WERI-Rb-1 (cell line): ENCODE results near the gene DMD.
A peak's percentile ranks its signal among the peaks of the same experiment; 100 is the strongest.

ENCODE experiments used
- DNase-seq: peaks from one replicate; pipeline ENCODE4 v3.0.0-alpha.2; 2020
- H3K27ac ChIP-seq: fragments of 250-450 bp; sonication (Bioruptor Pico); 2 replicates; pipeline ENCODE4 v1.5.1; 2020; ENCODE audit warnings: mild to moderate bottlenecking, moderate library complexity
- H3K27me3 ChIP-seq: fragments of 250-450 bp; sonication (Bioruptor Pico); 2 replicates; pipeline ENCODE4 v1.5.1; 2021; ENCODE audit warnings: mild to moderate bottlenecking, low read depth, moderate library complexity; ENCODE audit not compliant: insufficient read depth, severe bottlenecking
- H3K36me3 ChIP-seq: fragments of 250-450 bp; sonication (Bioruptor Pico); 2 replicates; pipeline ENCODE4 v1.5.1; 2020; ENCODE audit warnings: mild to moderate bottlenecking, moderate library complexity
- H3K4me3 ChIP-seq: 2 replicates; pipeline ENCODE4 v1.5.1; 2011; ENCODE audit warnings: low read depth, mild to moderate bottlenecking, control low read depth, low read length
- H3K9me3 ChIP-seq: fragments of 250-450 bp; sonication (Bioruptor Pico); 2 replicates; pipeline ENCODE4 v1.5.1; 2021; ENCODE audit warnings: mild to moderate bottlenecking, moderate library complexity; ENCODE audit not compliant: severe bottlenecking
- CTCF ChIP-seq: IDR thresholded peaks from 2 replicates; pipeline ENCODE4 v1.5.1; 2011; ENCODE audit warnings: low read depth, mild to moderate bottlenecking, control low read depth, inconsistent platforms, low read length

DMD gene

DNA sequence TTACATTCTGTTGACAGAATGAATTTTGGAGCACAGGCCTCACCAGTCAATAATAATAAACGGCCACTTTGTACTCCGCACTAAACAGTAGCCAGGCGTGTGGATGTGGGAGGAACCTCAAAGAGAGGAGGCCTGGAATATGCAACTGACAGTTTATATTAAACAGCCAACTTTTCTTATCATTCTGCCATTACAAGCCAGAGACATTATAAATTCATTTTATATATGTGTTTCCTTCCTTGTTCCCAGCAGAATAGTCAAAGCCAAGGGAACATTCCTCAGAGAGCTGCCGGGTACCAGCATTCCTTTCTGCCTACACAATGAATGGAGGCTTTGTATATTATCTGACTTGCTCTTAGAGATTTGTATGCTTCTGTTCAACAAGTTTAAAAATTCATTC, 1703.0 kb downstream of the DMD start:
- no peak overlapping the region for H3K27ac ChIP-seq
- DNase-seq = no peak
- no peak for TF ChIP-seq CTCF
- no peak overlapping the region for H3K4me3 ChIP-seq
- H3K36me3 ChIP-seq = no peaks in the 10 kb centered on the region
- no peaks in the 10 kb centered on the region for H3K9me3 ChIP-seq
- H3K27me3 ChIP-seq = peaks cover 6% of the 10 kb centered on the region

DNA sequence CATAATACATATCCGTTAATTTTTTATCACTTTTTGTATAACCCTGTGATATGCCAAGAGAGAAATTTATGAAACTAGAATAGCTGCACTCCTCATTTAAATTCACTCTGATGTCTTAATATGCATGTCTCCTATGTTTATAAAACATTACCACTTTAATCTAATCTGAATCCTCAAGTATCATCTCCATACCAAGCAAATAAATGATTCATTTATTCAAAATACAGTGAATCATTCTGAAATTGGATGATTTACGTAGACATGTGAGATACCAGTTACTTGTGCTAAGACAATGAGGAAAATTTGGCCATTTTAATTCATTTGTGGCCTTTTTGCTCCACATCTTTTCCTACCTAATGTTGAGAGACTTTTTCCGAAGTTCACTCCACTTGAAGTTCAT, 1704.4 kb downstream of the DMD start:
- no peak for DNase-seq
- Histone ChIP-seq H3K27me3 (peaks cover 6% of the 10 kb centered on the region), H3K27ac (no peak overlapping the region), H3K9me3 (no peaks in the 10 kb centered on the region), H3K4me3 (no peak overlapping the region), H3K36me3 (no peaks in the 10 kb centered on the region)
- no peak for TF ChIP-seq CTCF

- no peak for DNase-seq
- TF ChIP-seq CTCF = no peak
- H3K36me3 ChIP-seq = no peaks in the 10 kb centered on the region
- H3K9me3 ChIP-seq = no peaks in the 10 kb centered on the region
- peaks cover 6% of the 10 kb centered on the region for H3K27me3 ChIP-seq
- H3K27ac ChIP-seq = no peak overlapping the region
- H3K4me3 ChIP-seq = no peak overlapping the region
These were observed 1705.0 kb downstream of the DMD start for GRCh38 chrX:31506360-31506759.

DNA sequence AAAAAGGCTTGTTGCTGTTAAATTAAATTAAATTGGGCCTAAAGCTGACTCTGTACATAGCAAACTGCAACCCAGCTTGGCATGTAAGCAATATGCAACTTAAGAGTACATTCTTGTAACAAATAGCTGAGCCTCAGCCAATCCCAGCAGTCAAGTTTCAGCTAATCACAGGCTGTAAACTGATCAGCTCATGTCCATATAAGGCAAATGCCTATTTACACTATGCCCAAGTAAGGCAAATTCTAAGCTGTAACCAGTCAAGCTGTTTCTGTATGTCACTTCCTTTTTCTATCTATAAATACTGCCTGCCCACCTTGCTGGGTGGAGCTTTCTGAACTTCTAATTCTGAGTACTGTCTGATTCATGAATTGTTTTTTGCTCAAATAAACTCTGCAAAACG, 1710.4 kb downstream of the DMD start:
- no peaks in the 10 kb centered on the region for H3K9me3 ChIP-seq
- no peak overlapping the region for H3K4me3 ChIP-seq
- no peaks in the 10 kb centered on the region for H3K27me3 ChIP-seq
- TF ChIP-seq CTCF = no peak
- H3K36me3 ChIP-seq = no peaks in the 10 kb centered on the region
- peak overlapping the region; percentile 27; the same call in 1 of the 2 replicates for H3K27ac ChIP-seq
- DNase-seq = peak; percentile 6

DNA sequence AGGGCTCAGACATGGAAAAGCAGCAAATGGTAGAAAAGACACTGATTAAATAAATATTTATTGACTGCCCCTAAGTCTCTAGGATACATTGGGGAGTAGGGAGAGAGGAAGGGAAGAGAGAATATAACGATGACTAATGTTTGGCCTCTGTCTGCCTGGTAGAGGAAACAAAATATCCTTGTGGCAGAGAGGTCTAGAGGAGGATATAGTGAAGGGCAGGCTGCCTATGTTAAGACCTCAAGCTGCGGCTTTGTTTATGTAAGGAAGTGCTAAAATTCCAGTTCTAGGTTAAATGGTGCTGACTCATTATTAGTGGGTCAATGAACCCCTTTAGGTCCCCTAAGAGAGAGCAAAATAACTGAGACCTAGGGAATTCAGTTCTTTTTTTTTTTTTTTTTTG, 1712.2 kb downstream of the DMD start:
- Histone ChIP-seq H3K9me3 (no peaks in the 10 kb centered on the region), H3K27me3 (no peaks in the 10 kb centered on the region), H3K36me3 (no peaks in the 10 kb centered on the region), H3K27ac (no peak overlapping the region), H3K4me3 (no peak overlapping the region)
- no peak for TF ChIP-seq CTCF
- DNase-seq = no peak

DNA sequence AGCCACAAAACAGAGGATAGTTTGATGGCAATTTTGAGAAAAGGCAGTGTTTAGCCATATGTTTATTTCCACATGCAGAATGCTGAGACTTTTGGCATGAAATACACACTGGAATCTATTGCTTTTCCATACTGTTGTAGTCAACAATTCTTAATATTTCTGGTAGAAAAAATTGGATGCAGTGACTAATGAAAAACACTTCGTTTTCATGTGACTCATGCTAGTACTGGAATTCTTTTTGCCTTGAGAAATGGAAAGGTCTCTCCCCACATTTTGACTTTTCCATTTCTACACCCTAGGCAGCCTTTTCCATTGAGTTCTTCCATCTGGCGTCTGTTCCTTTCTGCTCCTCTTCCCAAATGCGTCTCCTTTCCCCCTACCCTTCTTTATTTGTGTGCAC, 1714.3 kb downstream of the DMD start:
- no peaks in the 10 kb centered on the region for H3K9me3 ChIP-seq
- H3K36me3 ChIP-seq = no peaks in the 10 kb centered on the region
- H3K4me3 ChIP-seq = no peak overlapping the region
- no peak for DNase-seq
- no peak for TF ChIP-seq CTCF
- no peaks in the 10 kb centered on the region for H3K27me3 ChIP-seq
- no peak overlapping the region for H3K27ac ChIP-seq
